Psoas muscle (tissue), 8 donors: ENCODE data around the gene USP4. TPM values are rescaled to one million over a fixed set of nuclear protein-coding genes. Genes with fewer than 3 reads are reported as not detected.

Source experiments
- ATAC-seq, 4 donors: fragments of 200-7000 bp; cut with Tn5 transposase; one replicate each; pipeline ENCODE4 v1.9.1; 2020; ENCODE audit warnings: moderate library complexity in 3 of 4, mild to moderate bottlenecking in 2 of 4
- DNase-seq, 2 donors: peaks; one replicate each; pipeline ENCODE4 v3.0.0-alpha.2; 2020
- H3K27ac ChIP-seq: fragments of 200-600 bp; one replicate; pipeline ENCODE4 v1.8.0; 2022
- H3K27me3 ChIP-seq, 3 donors: fragments of 200-600 bp in 1 of 3; one replicate each; pipeline versions ENCODE4 v1.6.1 to v1.8.0; 2013 to 2022; ENCODE audit warnings: low read length in 2 of 3, mild to moderate bottlenecking in 2 of 3, moderate library complexity in 1 of 3; ENCODE audit not compliant: insufficient read depth in 3 of 3
- H3K36me3 ChIP-seq, 2 donors: fragments of 200-600 bp in 1 of 2; one replicate each; pipeline versions ENCODE4 v1.6.1 to v1.8.0; 2013 to 2022; ENCODE audit warnings: low read depth in 1 of 2, mild to moderate bottlenecking in 1 of 2, moderate library complexity in 1 of 2; ENCODE audit not compliant: insufficient read depth in 1 of 2
- H3K4me1 ChIP-seq: fragments of 200-600 bp; one replicate; pipeline ENCODE4 v1.8.0; 2022
- H3K4me3 ChIP-seq: fragments of 200-600 bp; one replicate; pipeline ENCODE4 v1.8.0; 2022; ENCODE audit warnings: mild to moderate bottlenecking
- H3K9me3 ChIP-seq: fragments of 200-600 bp; one replicate; pipeline ENCODE4 v1.8.0; 2022
- WGBS, 3 donors: extraction: QIAGEN DNeasy Blood & Tissue Kit; methylation state at CpG; one replicate each; pipeline versions ENCODE4 v1.1.6 to v1.1.7; 2013; 5-methylcytosine and 5-hydroxymethylcytosine counted together
- intact Hi-C, 2 donors: fragments of 100-400 bp; cut with DNase I; formaldehyde crosslinking; loops; one replicate each; pipeline versions ENCODE4 v1.11.0 to v1.14.2; 2022
- polyA plus RNA-seq, 3 donors: library from polyadenylated mRNA; stranded (reverse); fragments of 200-250 nt; gene quantifications; one replicate each; pipeline ENCODE4 v1.2.3, GENCODE V29; 2013
- total RNA-seq, 4 donors: library from RNA; stranded (reverse); fragmentation: NEBNext Ultra II Directional in 2 of 4; extraction: Animal tissue kit (Norgen Biotek cat#: 25700) in 2 of 4; gene quantifications; one replicate each; pipeline versions ENCODE4 v1.2.1 to v1.2.4, GENCODE V29; 2021 to 2023
- TF ChIP-seq, protein P1 (sequence below): fragments of 200-600 bp; IDR thresholded peaks from one replicate; pipeline ENCODE4 v1.8.0; 2022; ENCODE audit warnings: antibody characterized with exemption
- donor health status: healthy with polysubstance abuse.
- donor health status: DM: no; HTN: no; CAD: no; lungs with moderate emphysema.
- donor health status: Bipolar disorder and iron deficiency.
- donor health status: healthy.
- donor health status: DM: yes; HTN: yes; CAD: no.
- donor health status: DM: no; HTN: no; CAD: no.
- donor health status: DM: no; HTN: no; CAD: no.
- donor health status: DM: yes; HTN: yes; CAD: no.

The USP4 gene
- total and polyA plus RNA-seq, 7 donors = 16.3 to 35.2 (median 26.7) TPM

DNA sequence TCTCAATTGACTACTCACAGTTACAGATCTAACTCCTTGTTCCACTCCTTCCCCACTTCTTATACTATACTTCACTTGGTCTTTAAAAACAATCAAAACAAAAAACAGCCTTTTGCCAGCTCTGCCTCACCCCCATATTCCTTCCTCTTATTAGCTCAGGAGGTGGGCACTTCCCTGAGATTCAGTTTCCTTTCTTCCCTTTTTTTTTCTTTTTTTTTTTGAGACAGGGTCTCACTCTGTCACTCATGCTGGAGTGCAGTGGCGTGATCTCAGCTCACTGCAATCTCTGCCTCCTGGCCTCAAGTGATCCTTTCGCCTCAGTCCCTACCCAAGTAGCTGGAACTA is 69.7 kb downstream of the USP4 start:
- Histone ChIP-seq H3K4me1 (peaks cover 6% of the 10 kb centered on the region), H3K36me3 (peaks cover 0 to 7% of the 10 kb centered on the region in 2 donors), H3K9me3 (no peaks in the 10 kb centered on the region), H3K27ac (no peak overlapping the region), H3K4me3 (no peak overlapping the region), H3K27me3 (no peaks in the 10 kb centered on the region)
- ATAC-seq (no peak), DNase-seq (no peak)
- TF ChIP-seq, protein P1, sequence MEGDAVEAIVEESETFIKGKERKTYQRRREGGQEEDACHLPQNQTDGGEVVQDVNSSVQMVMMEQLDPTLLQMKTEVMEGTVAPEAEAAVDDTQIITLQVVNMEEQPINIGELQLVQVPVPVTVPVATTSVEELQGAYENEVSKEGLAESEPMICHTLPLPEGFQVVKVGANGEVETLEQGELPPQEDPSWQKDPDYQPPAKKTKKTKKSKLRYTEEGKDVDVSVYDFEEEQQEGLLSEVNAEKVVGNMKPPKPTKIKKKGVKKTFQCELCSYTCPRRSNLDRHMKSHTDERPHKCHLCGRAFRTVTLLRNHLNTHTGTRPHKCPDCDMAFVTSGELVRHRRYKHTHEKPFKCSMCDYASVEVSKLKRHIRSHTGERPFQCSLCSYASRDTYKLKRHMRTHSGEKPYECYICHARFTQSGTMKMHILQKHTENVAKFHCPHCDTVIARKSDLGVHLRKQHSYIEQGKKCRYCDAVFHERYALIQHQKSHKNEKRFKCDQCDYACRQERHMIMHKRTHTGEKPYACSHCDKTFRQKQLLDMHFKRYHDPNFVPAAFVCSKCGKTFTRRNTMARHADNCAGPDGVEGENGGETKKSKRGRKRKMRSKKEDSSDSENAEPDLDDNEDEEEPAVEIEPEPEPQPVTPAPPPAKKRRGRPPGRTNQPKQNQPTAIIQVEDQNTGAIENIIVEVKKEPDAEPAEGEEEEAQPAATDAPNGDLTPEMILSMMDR = no peak
- intact Hi-C loops = no loop called here
- WGBS, 3 donors = 95 to 98% (median 95%) methylated on average over 2 of the region's 2 CpGs

DNA sequence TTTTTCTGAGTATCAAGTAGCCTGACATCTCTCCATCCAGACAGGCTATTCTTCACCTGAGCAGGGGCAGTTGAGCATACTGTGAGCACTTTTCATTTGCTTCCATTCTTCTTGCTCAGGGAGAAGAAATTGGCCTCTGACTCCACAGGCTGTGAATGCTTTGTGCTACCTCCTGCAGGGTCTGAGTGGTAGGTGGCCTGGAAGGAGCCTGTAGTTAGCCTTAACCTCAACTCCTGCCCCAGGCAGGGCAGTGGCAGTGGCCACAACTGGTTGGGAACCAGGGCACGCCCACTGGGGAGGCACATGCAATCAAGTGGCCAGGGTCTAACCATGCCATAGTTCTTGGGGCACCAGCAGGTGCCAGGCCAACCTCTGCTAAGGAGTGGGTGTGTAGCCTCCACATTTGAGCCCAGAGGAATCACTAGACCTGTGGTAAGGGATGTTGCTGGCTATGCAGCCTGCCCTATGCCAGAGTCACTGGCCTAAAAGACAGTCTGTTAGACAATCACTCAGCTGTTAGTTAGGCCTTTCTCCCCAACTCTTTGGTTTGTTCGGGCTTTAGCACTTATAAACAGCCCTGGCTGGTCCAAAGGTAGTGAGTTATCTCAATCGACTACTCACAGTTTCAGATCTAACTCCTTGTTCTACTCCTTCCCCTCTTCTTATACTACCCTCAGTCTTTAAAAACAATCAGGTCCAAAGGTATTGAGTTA is 70.3 kb downstream of the USP4 start:
- intact Hi-C loops = no loop called here
- WGBS, 3 donors = 89 to 99% (median 98%) methylated on average over 3 of the region's 3 CpGs
- ATAC-seq (no peak), DNase-seq (no peak)
- Histone ChIP-seq H3K27ac (no peak overlapping the region), H3K9me3 (no peaks in the 10 kb centered on the region), H3K4me1 (peaks cover 6% of the 10 kb centered on the region), H3K27me3 (no peaks in the 10 kb centered on the region), H3K36me3 (peaks cover 0 to 7% of the 10 kb centered on the region in 2 donors), H3K4me3 (no peak overlapping the region)
- TF ChIP-seq, protein P1 = no peak

DNA sequence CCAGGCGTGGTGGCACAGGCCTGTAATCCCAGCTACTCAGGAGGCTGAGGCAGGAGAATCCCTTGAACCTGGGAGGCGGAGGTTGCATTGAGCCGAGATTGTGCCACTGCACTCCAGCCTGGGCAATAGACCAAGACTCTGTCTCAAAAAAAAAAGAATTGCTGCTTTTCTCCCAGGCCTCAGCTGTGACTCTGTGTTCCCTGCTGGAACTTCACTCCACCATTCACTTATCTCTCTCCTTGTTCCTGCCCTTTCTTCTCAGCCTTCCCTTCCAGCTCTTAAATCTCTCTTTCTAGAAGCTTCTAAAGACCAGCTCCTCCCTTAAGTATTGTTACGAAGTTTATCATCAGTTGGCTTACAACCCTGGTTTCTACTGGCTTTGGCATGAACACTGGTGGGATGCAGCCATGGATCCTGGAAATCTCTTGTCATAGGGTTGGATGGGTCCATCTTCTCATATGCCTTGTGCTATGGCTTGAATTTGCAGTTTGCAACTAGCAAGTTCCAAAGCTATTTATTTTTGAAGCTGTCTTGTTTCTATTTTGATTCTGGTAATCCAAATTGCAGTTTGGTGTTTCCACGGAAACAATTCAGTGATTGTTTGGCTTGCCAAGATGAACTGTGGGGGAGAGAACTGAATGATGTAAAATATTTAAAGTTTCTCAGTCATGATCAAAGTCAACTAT is 73.3 kb downstream of the USP4 start:
- Histone ChIP-seq H3K4me3 (no peak overlapping the region), H3K27me3 (no peaks in the 10 kb centered on the region), H3K4me1 (peaks cover 6% of the 10 kb centered on the region), H3K36me3 (peaks cover 0 to 7% of the 10 kb centered on the region in 2 donors), H3K27ac (no peak overlapping the region), H3K9me3 (no peaks in the 10 kb centered on the region)
- ATAC-seq (no peak), DNase-seq (no peak)
- TF ChIP-seq, protein P1 = no peak
- intact Hi-C loops = no loop called here
- WGBS, 3 donors = 59 to 64% (median 61%) methylated on average over 5 of the region's 5 CpGs

DNA sequence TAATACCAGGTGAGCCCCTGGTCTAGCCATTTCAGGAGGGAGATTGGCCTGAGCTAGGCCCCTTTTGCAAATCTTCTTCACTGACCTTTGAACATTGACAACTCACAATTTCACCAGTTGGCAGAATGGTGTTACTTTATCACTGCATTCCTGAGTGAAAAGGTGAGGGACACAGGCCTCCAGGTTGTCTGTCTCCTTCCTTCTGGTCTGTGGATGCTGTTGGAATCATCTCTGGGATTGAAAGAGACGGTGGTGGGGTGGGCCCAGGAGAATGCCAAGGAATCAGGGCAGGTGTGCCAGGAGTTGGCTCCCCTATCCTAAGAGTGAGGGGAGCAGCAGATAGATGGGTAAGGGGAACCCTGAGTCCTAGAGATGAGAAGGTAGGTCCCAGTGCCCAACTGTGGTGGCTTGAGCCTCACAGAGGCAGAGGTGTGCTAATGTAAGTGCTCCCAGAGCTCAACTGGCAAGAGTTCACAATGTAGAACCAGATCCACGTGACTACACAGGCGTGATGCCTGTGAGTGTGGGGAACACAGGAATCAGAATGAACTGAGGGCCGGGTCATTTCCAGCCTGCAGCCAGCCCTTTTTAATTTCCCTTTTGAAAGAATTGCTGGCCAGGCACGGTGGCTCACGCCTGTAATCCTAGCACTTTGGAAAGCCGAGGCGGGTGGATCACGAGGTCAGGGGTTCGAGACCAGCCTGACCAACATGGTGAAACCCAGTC is 74.0 kb downstream of the USP4 start:
- DNase-seq (no peak), ATAC-seq (peak in 3 of 4 donors; percentile 24 to 50 (median 37))
- Histone ChIP-seq H3K27me3 (no peaks in the 10 kb centered on the region), H3K9me3 (no peaks in the 10 kb centered on the region), H3K4me1 (peaks cover 6% of the 10 kb centered on the region), H3K27ac (no peak overlapping the region), H3K4me3 (no peak overlapping the region), H3K36me3 (peaks cover 0 to 3% of the 10 kb centered on the region in 2 donors)
- TF ChIP-seq, protein P1 = no peak
- intact Hi-C loops = no loop called here
- WGBS, 3 donors = 48 to 68% (median 58%) methylated on average over 10 of the region's 10 CpGs
